HG02623 (cell line): ENCODE measurements around the gene TLX2.
A peak's percentile ranks its signal among the peaks of the same experiment; 100 is the strongest.
"Not testable (repeated sequence)": the region's sequence is repeated elsewhere in the genome, so short reads cannot be mapped to it uniquely, and the experiment has no call there.

Source experiments
- ATAC-seq: cut with Tn5 transposase; IDR thresholded peaks from one replicate; pipeline ENCODE4 v1.9.1; 2021; ENCODE audit warnings: moderate library complexity; ENCODE audit not compliant: unreplicated experiment

The TLX2 gene

GRCh38 chr2:74514368-74515270 is at the start of gene TLX2:
TSS of gene TLX2 (plus strand) at chr2:74514450. CDS start at chr2:74514807, 357 bp downstream.
- ATAC-seq = no peak

- not testable (repeated sequence) for ATAC-seq
Observed at GRCh38 chr2:74470742-74471141, 43.5 kb upstream of the TLX2 start.

GRCh38 chr2:74471332-74472065 is 42.8 kb upstream of the TLX2 start:
- ATAC-seq = no peak

- peak; percentile 80 for ATAC-seq
Observed at GRCh38 chr2:74472086-74472944, 41.9 kb upstream of the TLX2 start, which contains the start of gene MRPL53. TSS of gene MRPL53 (minus strand) at chr2:74472680. CDS start at chr2:74472660, 20 bp downstream.

- no peak for ATAC-seq
Observed at GRCh38 chr2:74472945-74473258, 41.3 kb upstream of the TLX2 start.

GRCh38 chr2:74474481-74474880 is 39.8 kb upstream of the TLX2 start:
- no peak for ATAC-seq

GRCh38 chr2:74474899-74475298 is 39.4 kb upstream of the TLX2 start:
- ATAC-seq = no peak

- no peak for ATAC-seq
Observed at GRCh38 chr2:74481431-74481830, 32.8 kb upstream of the TLX2 start.

- ATAC-seq = peak; percentile 29
Observed at GRCh38 chr2:74481961-74482800, 32.1 kb upstream of the TLX2 start.

GRCh38 chr2:74482801-74483674 is 31.2 kb upstream of the TLX2 start, which contains the start of the genes CCDC142 and TTC31:
TSS of gene CCDC142 (minus strand) at chr2:74482998. CDS start at chr2:74482837, 161 bp downstream.
TSS of gene TTC31 (plus strand) at chr2:74483081. CDS start at chr2:74483096, 15 bp downstream.
- ATAC-seq = peak; percentile 87

GRCh38 chr2:74483675-74484164 is 30.5 kb upstream of the TLX2 start:
- not testable (repeated sequence) for ATAC-seq

GRCh38 chr2:74486141-74486540 is 28.1 kb upstream of the TLX2 start:
- no peak for ATAC-seq

GRCh38 chr2:74488643-74489481 is 25.4 kb upstream of the TLX2 start:
- ATAC-seq = no peak

GRCh38 chr2:74489906-74490305 is 24.3 kb upstream of the TLX2 start:
- no peak for ATAC-seq

- ATAC-seq = no peak
Observed at GRCh38 chr2:74491648-74492544, 22.4 kb upstream of the TLX2 start.

GRCh38 chr2:74493546-74493945 is 20.7 kb upstream of the TLX2 start:
- no peak for ATAC-seq

GRCh38 chr2:74495440-74495839 is 18.8 kb upstream of the TLX2 start:
- no peak for ATAC-seq
